ENCODE data around the gene GPAM.
"Not testable (repeated sequence)": the region's sequence is repeated elsewhere in the genome, so short reads cannot be mapped to it uniquely, and the experiment has no call there.

Gene GPAM

DNA sequence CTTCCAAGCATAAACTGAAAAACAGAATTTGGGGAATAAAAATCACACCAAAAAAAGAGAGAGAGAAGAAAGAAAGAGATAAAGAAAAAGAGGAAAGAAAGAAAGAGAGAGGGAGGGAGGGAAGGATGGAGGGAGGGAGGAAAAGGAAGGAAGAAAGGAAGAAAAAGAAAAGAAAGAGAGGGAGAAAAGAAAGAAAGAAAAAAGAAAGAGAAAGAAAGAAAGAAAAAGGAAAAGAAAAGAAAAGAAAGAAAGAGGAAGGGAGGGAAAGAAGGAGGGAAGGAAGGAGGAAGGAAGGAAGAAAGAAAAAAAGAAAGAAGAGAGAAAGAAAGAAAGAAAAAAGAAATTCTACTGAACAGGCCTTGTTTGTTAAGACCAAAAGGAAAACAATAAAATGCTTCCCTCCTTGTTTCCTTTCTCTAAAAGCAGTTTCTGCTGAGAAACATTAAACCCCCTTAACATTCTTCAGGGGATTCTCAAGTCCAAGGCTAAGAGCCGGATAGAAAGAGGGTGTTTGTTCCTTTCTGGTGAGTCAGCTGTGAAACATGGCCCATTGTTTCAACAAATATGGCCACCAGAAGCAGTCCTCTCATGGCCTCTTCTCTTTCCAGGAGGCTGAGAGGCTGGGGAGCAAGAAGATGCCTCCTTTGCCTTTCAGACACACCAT lies 46.9 kb upstream of the GPAM start:
- Histone ChIP-seq H3K9me3 (ENCODE audit: insufficient read depth, low read length, severe bottlenecking) (peaks cover 2% of the 10 kb centered on the region), H3K4me1 (ENCODE audit: insufficient read depth, low read length) (no peaks in the 10 kb centered on the region), H3K27ac (ENCODE audit: low read length) (no peak overlapping the region), H3K79me2 (ENCODE audit: insufficient read depth, low read length) (no peaks in the 10 kb centered on the region), H2AFZ (ENCODE audit: low read depth, low read length) (no peak overlapping the region), H3K9ac (ENCODE audit: low read depth, low read length) (no peak overlapping the region), H3K27me3 (ENCODE audit: insufficient read depth, low read length, poor library complexity) (peaks cover 5% of the 10 kb centered on the region), H3K4me2 (ENCODE audit: insufficient read depth, low read length) (no peak overlapping the region), H3K4me3 (ENCODE audit: low read depth in 1 of 2, low read length in 2 of 2) (no peak overlapping the region), H3K36me3 (ENCODE audit: insufficient read depth, low read length) (no peaks in the 10 kb centered on the region), H4K20me1 (ENCODE audit: insufficient read depth, low read length) (no peaks in the 10 kb centered on the region)
- no peak for ATAC-seq (ENCODE audit: insufficient read depth, low read depth)
- DNase-seq = no peak
- TF ChIP-seq EZH2 (IDR thresholded peaks at IDR 0.05; ENCODE audit: borderline replicate concordance, low read depth, low read length, severe bottlenecking) = no peak
- TF ChIP-seq, protein P1, sequence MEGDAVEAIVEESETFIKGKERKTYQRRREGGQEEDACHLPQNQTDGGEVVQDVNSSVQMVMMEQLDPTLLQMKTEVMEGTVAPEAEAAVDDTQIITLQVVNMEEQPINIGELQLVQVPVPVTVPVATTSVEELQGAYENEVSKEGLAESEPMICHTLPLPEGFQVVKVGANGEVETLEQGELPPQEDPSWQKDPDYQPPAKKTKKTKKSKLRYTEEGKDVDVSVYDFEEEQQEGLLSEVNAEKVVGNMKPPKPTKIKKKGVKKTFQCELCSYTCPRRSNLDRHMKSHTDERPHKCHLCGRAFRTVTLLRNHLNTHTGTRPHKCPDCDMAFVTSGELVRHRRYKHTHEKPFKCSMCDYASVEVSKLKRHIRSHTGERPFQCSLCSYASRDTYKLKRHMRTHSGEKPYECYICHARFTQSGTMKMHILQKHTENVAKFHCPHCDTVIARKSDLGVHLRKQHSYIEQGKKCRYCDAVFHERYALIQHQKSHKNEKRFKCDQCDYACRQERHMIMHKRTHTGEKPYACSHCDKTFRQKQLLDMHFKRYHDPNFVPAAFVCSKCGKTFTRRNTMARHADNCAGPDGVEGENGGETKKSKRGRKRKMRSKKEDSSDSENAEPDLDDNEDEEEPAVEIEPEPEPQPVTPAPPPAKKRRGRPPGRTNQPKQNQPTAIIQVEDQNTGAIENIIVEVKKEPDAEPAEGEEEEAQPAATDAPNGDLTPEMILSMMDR (IDR thresholded peaks at IDR 0.05; ENCODE audit: borderline replicate concordance, extremely low read depth, low read length, poor library complexity, severe bottlenecking) = no peak

DNA sequence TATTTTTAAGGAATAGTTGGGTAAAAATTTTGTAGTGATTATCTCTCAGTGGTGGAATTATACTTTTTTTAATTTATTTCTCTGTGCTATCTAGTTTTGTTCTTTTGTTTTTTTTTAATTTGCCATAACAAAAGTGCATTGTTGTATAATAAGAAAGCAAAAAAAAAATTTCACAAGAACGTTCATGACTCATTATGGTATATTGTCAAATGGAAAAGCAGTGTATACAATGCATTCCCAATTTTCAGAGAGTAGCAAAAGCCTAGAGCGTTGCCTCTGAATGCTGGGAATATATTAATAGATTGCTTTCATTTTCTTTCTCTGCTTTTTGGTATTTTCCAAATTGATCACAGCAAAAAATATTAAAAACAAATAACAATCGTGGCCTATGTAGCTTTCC lies 46.3 kb upstream of the GPAM start:
- H3K9ac ChIP-seq (ENCODE audit: low read depth, low read length) = no peak overlapping the region
- no peak overlapping the region for H3K27ac ChIP-seq (ENCODE audit: low read length)
- H2AFZ ChIP-seq (ENCODE audit: low read depth, low read length) = no peak overlapping the region
- H3K4me3 ChIP-seq (ENCODE audit: low read depth in 1 of 2, low read length in 2 of 2) = no peak overlapping the region
- H3K27me3 ChIP-seq (ENCODE audit: insufficient read depth, low read length, poor library complexity) = peaks cover 5% of the 10 kb centered on the region
- no peak for DNase-seq
- no peaks in the 10 kb centered on the region for H4K20me1 ChIP-seq (ENCODE audit: insufficient read depth, low read length)
- TF ChIP-seq, protein P1 (IDR thresholded peaks at IDR 0.05; ENCODE audit: borderline replicate concordance, extremely low read depth, low read length, poor library complexity, severe bottlenecking) = no peak
- H3K4me2 ChIP-seq (ENCODE audit: insufficient read depth, low read length) = no peak overlapping the region
- no peak for ATAC-seq (ENCODE audit: insufficient read depth, low read depth)
- no peaks in the 10 kb centered on the region for H3K4me1 ChIP-seq (ENCODE audit: insufficient read depth, low read length)
- H3K36me3 ChIP-seq (ENCODE audit: insufficient read depth, low read length) = no peaks in the 10 kb centered on the region
- no peaks in the 10 kb centered on the region for H3K79me2 ChIP-seq (ENCODE audit: insufficient read depth, low read length)
- peaks cover 2% of the 10 kb centered on the region for H3K9me3 ChIP-seq (ENCODE audit: insufficient read depth, low read length, severe bottlenecking)

DNA sequence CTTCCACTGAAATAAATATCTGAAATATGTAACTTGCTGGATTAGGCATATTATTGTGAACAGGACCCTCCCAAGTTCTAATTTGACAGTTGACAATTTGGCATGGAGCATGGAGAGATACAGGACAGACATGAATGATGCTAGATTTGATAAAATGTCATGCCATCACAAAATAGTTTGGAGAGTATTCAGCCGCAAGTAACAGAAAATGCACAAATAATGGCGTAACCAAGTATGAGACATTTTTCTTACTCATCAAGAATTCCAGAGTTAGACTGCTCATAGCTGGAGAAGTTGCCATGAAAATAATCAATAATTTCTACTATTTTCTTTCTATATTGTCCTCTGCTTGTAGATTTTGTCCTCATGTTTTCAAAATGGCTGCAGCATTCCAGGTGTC lies 45.5 kb upstream of the GPAM start:
- Histone ChIP-seq H3K4me1 (ENCODE audit: insufficient read depth, low read length) (no peaks in the 10 kb centered on the region), H2AFZ (ENCODE audit: low read depth, low read length) (no peak overlapping the region), H3K27ac (ENCODE audit: low read length) (no peak overlapping the region), H3K79me2 (ENCODE audit: insufficient read depth, low read length) (no peaks in the 10 kb centered on the region), H3K4me3 (ENCODE audit: low read depth in 1 of 2, low read length in 2 of 2) (no peak overlapping the region), H3K36me3 (ENCODE audit: insufficient read depth, low read length) (no peaks in the 10 kb centered on the region), H4K20me1 (ENCODE audit: insufficient read depth, low read length) (no peaks in the 10 kb centered on the region), H3K4me2 (ENCODE audit: insufficient read depth, low read length) (no peak overlapping the region), H3K9me3 (ENCODE audit: insufficient read depth, low read length, severe bottlenecking) (peaks cover 2% of the 10 kb centered on the region), H3K27me3 (ENCODE audit: insufficient read depth, low read length, poor library complexity) (peaks cover 5% of the 10 kb centered on the region), H3K9ac (ENCODE audit: low read depth, low read length) (no peak overlapping the region)
- no peak for DNase-seq
- TF ChIP-seq, protein P1 (IDR thresholded peaks at IDR 0.05; ENCODE audit: borderline replicate concordance, extremely low read depth, low read length, poor library complexity, severe bottlenecking) = no peak
- no peak for TF ChIP-seq EZH2 (IDR thresholded peaks at IDR 0.05; ENCODE audit: borderline replicate concordance, low read depth, low read length, severe bottlenecking)
- ATAC-seq (ENCODE audit: insufficient read depth, low read depth) = no peak

DNA sequence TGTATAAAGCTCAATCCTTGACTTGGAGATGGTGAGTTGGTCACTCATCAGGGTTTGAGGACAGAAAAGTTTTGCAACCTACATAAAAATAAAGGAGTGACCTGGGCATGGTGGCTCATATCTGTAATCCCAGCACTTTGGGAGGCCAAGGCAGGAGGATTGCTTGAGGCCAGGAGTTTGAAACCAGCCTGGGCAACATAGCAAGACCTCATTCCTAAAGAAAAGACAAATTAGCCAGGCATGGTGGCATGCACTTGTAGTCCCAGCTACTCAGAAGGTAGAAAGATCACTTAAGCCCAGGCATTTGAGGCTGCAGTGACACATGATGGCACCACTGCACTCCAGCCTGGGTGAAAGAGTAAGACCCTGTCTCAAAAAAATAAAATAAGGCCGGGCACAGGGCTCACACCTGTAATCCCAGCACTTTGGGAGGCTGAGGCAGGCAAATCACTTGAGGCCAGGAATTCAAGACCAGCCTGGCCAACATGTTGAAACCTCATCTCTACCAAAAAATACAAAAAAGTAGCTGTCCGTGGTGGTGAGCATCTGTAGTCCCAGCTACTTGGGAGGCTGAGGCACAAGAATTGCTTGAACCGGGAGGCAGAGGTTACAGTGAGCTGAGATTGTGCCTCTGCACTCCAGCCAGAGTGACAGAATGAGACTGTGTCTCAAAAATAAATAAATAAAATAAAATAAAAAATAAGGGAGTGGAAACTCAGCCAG lies 45.0 kb upstream of the GPAM start:
- H3K9ac ChIP-seq (ENCODE audit: low read depth, low read length); DNase-seq; H3K36me3 ChIP-seq (ENCODE audit: insufficient read depth, low read length); H3K4me1 ChIP-seq (ENCODE audit: insufficient read depth, low read length); H3K9me3 ChIP-seq (ENCODE audit: insufficient read depth, low read length, severe bottlenecking); H4K20me1 ChIP-seq (ENCODE audit: insufficient read depth, low read length); H3K79me2 ChIP-seq (ENCODE audit: insufficient read depth, low read length); ATAC-seq (ENCODE audit: insufficient read depth, low read depth); H3K4me3 ChIP-seq (ENCODE audit: low read depth in 1 of 2, low read length in 2 of 2); H3K27me3 ChIP-seq (ENCODE audit: insufficient read depth, low read length, poor library complexity); H3K4me2 ChIP-seq (ENCODE audit: insufficient read depth, low read length); H3K27ac ChIP-seq (ENCODE audit: low read length); H2AFZ ChIP-seq (ENCODE audit: low read depth, low read length): not testable (repeated sequence)
